Panc1 (cell line): Measurements from ENCODE around the gene BAD.

Experiments
- POLR2AphosphoS5 ChIP-seq: IDR thresholded peaks from 2 replicates; pipeline ENCODE4 v1.6.1; 2012; ENCODE audit warnings: mild to moderate bottlenecking, low read depth, low read length, moderate library complexity
- SIN3A ChIP-seq: IDR thresholded peaks from 2 replicates; pipeline ENCODE4 v1.6.1; 2012; ENCODE audit warnings: low read depth, mild to moderate bottlenecking, low read length, moderate library complexity, borderline replicate concordance; ENCODE audit not compliant: insufficient read depth
- TCF7L2 ChIP-seq: IDR thresholded peaks from 2 replicates; pipeline ENCODE4 v1.6.1; 2011; ENCODE audit warnings: mild to moderate bottlenecking, low read depth, low read length, inconsistent platforms
- TF ChIP-seq, protein P1 (sequence below): fragments of 450-650 bp; IDR thresholded peaks from 2 replicates; pipeline ENCODE4 v1.5.1; 2017; ENCODE audit warnings: mild to moderate bottlenecking

DNA sequence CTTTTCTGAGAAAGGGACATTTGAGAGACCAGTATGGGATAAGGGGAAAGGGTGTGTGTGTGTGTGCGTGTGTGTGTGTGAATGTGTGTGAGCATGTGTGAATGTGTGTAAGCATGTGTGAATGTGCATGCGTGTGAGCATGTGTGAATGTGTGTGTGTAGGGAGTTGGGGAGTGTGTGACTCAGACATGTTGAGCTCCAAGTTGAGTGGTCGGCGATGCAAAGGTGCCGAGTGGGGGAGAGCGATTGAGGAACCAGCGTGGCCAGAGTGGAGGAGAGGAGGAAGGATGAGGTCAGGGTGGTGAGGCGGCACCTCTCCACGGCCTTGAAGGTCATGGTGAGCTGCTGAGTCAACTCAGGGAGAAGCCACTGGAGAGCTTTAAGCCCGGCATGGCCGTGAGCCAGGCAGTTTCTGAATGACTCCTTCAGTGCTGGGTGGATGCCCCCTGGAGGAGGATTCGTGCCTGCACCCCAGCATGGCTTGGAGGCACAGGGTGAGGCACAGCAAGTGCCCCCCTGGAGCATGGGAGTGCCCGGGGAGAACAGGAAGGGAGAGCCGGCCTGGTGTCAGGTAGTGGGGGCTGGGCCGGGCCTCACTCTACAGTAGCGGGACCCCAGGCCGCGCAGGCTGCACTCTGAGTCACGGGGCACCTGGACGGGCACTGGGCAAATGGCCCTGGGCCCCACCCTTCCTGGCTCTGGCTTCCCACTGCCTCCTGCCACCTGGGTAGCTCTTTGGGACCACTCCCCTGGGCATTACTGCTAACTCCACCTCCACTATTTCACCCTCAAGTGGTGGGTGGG lies 47.3 kb upstream of the BAD start:
- TF ChIP-seq, protein P1, sequence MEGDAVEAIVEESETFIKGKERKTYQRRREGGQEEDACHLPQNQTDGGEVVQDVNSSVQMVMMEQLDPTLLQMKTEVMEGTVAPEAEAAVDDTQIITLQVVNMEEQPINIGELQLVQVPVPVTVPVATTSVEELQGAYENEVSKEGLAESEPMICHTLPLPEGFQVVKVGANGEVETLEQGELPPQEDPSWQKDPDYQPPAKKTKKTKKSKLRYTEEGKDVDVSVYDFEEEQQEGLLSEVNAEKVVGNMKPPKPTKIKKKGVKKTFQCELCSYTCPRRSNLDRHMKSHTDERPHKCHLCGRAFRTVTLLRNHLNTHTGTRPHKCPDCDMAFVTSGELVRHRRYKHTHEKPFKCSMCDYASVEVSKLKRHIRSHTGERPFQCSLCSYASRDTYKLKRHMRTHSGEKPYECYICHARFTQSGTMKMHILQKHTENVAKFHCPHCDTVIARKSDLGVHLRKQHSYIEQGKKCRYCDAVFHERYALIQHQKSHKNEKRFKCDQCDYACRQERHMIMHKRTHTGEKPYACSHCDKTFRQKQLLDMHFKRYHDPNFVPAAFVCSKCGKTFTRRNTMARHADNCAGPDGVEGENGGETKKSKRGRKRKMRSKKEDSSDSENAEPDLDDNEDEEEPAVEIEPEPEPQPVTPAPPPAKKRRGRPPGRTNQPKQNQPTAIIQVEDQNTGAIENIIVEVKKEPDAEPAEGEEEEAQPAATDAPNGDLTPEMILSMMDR = no peak; the same call in 1 of the 2 replicates
- TF ChIP-seq TCF7L2 = no peak; the same call in 1 of the 2 replicates
- no peak for TF ChIP-seq SIN3A
- TF ChIP-seq POLR2AphosphoS5 = no peak
